OCI-LY1 (cell line): ENCODE measurements around the gene COMMD1.

Experiments used
- EZH2 ChIP-seq: fragments of 200-600 bp; sonication (generic), shearing (Covaris generic); IDR thresholded peaks from 2 replicates; pipeline ENCODE4 v1.8.0; 2017; ENCODE audit warnings: borderline replicate concordance, mixed run types, mild to moderate bottlenecking, antibody characterized with exemption, low read length, moderate library complexity, mixed read lengths
- TF ChIP-seq, protein P1 (sequence below): fragments of 200-600 bp; sonication (generic), shearing (Covaris generic); IDR thresholded peaks from 2 replicates; pipeline ENCODE4 v1.5.1; 2017; ENCODE audit warnings: mild to moderate bottlenecking, antibody characterized with exemption, low read length, moderate library complexity, mixed read lengths

DNA sequence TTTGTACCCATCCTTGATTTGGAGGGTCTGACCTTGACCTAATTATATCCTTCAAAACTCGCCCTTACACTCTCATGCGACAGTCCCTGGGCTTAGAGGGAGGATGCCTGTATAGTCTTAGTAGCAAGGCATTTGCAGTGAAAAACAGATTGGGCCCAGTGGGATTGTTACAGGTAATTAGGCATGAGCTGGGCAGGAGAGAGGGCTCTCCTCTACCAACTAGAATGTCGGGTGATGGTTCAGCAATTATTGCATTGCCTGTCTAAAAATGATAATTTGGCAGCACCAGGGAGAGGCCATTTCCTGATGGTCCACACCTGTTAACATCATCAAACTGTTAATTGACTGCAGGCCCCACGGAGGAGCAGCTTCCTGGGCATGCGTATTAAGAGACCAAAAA lies 32.4 kb downstream of the COMMD1 start:
- TF ChIP-seq, protein P1, sequence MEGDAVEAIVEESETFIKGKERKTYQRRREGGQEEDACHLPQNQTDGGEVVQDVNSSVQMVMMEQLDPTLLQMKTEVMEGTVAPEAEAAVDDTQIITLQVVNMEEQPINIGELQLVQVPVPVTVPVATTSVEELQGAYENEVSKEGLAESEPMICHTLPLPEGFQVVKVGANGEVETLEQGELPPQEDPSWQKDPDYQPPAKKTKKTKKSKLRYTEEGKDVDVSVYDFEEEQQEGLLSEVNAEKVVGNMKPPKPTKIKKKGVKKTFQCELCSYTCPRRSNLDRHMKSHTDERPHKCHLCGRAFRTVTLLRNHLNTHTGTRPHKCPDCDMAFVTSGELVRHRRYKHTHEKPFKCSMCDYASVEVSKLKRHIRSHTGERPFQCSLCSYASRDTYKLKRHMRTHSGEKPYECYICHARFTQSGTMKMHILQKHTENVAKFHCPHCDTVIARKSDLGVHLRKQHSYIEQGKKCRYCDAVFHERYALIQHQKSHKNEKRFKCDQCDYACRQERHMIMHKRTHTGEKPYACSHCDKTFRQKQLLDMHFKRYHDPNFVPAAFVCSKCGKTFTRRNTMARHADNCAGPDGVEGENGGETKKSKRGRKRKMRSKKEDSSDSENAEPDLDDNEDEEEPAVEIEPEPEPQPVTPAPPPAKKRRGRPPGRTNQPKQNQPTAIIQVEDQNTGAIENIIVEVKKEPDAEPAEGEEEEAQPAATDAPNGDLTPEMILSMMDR, result no peak
- TF ChIP-seq EZH2, result no peak
